SKM-1 (cell line): ENCODE data around the gene GLIS1.
A peak's percentile ranks its signal among the peaks of the same experiment; 100 is the strongest.
"Not testable (repeated sequence)": the region's sequence is repeated elsewhere in the genome, so short reads cannot be mapped to it uniquely, and the experiment has no call there.

Experiments
- DNase-seq: peaks from one replicate; lab custom pipeline; 2025; ENCODE audit not compliant: unreplicated experiment; lab: John Stamatoyannopoulos, UW

GLIS1 gene

DNA sequence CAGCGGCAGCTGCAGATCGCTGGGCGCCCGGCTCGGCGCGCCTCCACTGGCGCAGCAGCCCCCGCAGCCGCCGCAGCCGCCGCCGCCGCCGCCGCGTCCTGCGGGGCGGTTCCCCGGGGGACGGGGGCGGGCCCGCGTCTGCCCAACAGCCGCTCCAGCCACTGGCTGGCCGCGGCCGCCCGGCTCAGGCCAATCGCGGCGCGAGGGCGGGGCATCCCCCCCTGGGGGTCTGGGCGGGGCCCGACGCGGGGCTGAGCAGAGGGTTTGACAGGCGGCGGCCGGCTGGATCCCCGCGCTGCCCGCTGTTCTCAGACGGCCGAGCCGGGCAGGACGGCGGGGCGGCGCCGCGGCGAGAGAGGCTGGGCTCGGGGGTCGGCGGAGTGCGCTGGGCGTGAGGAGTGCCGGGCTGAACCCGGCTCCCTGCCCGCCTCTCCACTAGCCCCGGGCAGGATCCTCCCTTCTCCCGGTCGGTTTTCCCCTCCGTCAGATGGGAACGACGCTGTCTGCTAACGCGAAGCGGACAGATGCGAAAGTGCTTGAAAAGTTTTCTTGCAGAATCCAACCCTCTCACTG, at the start of gene GLIS1:
Gene GLIS1, minus strand, starts transcription at position 56 of the 573 bp plus-strand sequence. CDS start 1,100 bp downstream, outside the sequence.
- no peak for DNase-seq

- DNase-seq: no peak
Observed at GRCh38 chr1:53787655-53788054, 48.7 kb upstream of the GLIS1 start.

- DNase-seq: no peak
Observed at GRCh38 chr1:53783056-53783455, 44.1 kb upstream of the GLIS1 start.

GRCh38 chr1:53781654-53782053, 42.7 kb upstream of the GLIS1 start:
- no peak for DNase-seq

- no peak for DNase-seq
Observed at GRCh38 chr1:53777272-53777671, 38.3 kb upstream of the GLIS1 start.

DNA sequence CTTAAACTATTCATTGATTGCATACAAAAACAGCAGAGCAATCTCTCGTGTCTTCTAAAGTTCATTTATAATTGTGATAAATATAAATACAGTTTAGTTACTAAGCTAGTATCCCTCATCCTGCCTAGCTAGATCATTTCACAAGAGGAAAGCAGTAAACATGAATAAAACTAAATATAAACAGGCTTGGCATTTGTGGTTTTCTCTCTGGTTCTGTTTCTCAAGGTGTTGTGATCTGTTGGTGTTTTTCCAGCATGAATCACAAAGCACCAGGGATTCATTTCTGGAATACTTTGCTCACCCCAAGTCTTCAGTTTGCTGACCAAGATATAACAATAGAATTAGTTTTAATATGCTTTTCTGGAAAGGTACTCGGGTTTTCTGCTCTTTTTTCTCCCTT, 32.7 kb upstream of the GLIS1 start:
- DNase-seq: no peak

- DNase-seq: no peak
Observed at GRCh38 chr1:53769780-53770179, 30.8 kb upstream of the GLIS1 start.

DNA sequence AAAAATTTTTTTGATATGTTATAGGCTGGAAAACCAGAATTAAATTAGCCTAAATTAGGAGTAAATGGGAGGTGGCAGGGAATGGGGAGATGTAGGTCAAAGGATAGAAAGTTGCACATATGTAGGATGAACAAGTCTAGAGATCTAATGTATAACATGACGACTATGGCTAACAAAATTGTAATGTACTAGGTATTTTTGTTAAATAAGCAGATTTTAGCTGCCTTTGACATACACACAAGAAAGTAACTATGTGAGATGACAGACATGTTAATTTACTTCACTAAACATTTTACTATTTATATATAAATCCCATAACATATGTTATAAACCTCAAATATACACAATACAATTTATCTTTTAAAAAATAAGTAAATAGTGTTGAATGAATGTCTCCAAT, 30.2 kb upstream of the GLIS1 start:
- no peak for DNase-seq

GRCh38 chr1:53766831-53767405, 28.0 kb upstream of the GLIS1 start:
- no peak for DNase-seq

DNA sequence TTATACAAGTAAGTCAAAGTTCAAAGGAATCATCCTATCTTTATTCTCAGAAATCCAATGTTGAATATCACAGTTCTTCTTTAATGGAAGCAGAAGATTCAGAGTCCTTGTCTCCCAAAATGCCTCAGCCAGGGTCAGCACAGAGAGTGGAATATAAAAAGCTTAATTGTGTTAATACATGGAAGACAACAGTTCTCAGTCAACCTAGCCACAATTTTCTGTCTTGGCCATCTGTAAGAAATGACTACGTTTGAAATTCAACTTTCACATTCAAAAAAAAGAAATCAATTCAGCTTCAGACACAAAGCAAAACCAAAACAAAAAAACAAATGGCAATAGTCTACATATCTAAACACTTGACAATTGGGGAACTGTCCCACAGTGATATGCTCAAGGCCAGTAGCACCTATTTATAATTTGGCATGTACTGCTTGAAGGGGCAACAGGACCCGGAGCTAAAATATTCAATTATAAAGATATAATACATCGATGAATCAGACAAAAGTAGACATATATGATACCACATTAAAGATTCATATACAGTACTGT, 27.3 kb upstream of the GLIS1 start:
- DNase-seq: no peak

DNA sequence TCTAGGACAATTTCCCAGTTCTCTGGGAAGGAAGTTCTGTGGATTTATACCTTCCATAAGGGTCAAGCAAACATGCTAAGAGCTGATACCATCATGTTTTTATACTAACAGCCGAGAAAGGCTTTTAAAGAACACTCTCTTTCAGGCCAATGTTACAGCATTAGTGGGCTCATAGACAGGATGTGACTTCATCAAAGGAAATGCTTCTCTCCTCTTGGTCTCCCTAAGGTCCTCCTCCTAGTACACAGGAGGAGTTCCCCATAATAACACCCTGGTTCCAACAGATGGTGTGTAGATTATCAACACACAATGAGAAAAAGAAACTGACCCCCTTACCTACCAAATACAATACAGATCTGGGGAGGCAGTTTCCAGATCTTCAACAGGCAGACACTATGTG, 26.7 kb upstream of the GLIS1 start:
- DNase-seq: no peak

GRCh38 chr1:53763911-53764310, 24.9 kb upstream of the GLIS1 start:
- DNase-seq: no peak

DNA sequence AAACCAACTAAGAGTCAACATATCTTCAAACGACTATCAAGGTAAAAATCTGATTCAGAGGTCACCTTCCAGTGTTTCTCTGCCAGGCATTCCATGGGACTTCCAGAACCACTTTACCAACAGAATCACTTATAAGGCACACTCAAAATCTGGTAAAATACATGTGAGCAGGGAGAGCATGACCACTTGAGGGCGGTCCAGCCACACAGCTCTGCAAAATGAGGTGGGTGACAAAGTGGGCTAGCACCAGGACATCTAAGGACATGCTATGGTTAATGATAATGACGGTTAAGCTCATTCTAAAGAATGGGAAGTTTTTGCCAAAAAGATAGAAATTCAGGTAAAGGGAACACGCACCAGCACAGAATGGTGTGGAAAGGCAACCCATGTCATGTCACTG, 24.5 kb upstream of the GLIS1 start:
- no peak for DNase-seq

DNA sequence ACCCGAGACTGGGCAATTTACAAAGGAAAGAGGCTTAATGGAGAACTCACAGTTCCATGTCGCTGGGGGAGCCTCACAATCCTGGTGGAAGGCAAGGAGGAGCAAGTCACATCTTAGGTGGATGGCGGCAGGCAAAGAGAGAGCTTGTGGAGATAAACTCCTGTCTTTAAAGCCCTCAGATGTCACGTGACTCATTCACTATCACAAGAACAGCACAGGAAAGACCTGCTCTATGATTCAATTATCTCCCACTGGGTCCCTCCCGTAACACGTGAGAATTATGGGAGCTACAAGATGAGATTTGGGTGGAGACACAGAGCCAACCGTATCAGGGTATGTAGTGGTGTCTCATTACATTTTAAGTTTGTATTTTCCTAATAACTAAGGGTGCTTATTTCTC, 21.5 kb upstream of the GLIS1 start:
- not testable (repeated sequence) for DNase-seq

DNA sequence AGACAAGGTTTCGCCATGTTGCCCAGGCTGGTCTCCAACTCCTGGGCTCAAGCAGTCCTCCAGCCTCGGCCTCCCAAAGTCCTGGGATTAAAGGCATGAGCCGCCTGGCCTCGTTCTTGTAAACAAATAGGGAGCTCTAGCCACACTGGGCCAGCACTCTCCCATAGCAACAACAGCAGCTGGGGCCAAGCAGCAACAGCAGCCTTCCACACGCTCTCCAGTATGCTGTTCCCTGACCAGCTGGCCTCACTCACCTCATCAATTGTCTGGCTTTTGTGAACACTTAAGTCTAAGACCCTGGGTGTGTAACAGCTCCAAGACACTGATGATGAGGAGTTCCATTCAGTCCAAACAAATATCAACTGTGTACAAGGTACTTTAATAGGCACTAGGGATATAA, 16.9 kb upstream of the GLIS1 start:
- DNase-seq: no peak

GRCh38 chr1:53754484-53755312, 15.7 kb upstream of the GLIS1 start:
- peak; percentile 38 for DNase-seq

- no peak for DNase-seq
Observed at GRCh38 chr1:53752281-53752680, 13.3 kb upstream of the GLIS1 start.

DNA sequence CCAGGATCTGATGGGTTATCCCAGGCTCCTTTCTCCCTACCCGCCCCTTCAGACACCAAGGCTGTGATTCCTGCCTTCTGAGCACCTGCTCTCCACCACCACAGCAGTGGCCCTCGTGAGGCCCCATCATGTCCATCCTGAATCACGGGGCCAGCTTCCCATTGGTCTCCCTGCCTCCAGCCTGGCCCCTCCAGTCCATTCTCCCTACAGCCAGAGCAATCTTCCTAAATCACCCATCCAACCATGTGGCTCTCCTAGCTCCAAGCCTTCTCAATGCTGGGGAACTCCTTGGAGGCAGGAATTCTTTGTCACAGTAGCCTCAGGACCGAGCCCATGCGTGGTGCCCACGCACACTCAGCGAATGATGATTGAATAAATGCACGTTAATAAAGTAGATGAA, 8.9 kb upstream of the GLIS1 start:
- DNase-seq: no peak

DNA sequence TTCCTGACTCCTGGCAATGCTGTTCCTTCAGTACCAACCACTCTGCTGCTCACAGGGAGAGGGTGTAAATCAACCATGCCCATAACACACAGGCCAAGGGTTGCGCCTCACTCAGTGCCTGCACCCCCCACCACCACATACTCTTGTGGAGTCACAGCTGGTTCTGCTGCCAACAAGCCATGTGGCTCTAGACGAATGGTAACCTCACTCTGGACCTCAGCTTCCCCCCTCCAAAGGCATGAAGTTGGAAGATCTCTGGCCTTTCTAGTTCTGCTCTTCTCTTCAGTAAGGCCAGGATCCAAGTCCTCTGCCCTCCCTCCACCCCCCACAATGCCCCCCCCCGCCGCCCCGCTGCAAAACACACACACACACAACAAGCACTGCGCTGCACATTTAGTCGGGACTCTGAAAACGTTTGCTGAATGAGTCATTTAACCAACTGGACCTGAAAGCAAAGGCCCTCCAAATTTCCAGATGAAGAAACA, 1.7 kb upstream of the GLIS1 start:
- DNase-seq: no peak

- no peak for DNase-seq
Observed at GRCh38 chr1:53738205-53739108, 507 bp downstream of the GLIS1 start.

DNA sequence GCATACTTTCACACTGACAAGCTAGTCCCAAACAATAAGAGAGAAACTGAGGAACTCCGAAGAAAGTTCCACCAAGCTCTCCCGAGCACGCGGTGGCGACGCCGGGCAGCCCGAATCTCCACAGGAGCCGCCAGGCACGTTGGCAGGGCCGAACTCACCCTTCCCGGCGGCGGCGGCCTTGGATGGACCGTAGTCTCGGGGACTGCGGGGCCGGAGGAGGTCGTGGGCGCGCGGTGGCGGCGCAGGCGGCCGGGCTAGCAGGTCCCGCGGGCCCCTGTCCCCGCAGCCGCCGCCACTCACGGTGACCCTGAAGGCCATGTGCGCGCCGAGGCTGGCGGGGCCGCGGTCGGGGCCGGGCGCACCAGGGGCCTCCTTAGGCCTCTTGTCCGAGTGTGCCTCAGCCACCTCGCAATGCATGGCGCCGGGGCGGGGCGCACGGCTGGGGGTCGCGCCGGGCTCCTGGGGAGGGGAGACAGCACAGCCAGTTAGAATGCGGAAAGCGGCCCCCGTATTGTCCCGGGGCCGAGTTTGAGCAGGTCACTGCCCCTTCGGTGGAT, 1.2 kb downstream of the GLIS1 start:
- DNase-seq: no peak
